Activated naive CD4-positive, alpha-beta T cell treated with anti-CD3 and anti-CD28 coated beads, Interleukin-2, amount 50 U/mL, for 16 hours (primary cell): ENCODE results near the gene UBE2G2.

ENCODE experiments used
- DNase-seq: peaks from one replicate; pipeline ENCODE4 v3.0.0-alpha.2; 2020

The UBE2G2 gene

DNA sequence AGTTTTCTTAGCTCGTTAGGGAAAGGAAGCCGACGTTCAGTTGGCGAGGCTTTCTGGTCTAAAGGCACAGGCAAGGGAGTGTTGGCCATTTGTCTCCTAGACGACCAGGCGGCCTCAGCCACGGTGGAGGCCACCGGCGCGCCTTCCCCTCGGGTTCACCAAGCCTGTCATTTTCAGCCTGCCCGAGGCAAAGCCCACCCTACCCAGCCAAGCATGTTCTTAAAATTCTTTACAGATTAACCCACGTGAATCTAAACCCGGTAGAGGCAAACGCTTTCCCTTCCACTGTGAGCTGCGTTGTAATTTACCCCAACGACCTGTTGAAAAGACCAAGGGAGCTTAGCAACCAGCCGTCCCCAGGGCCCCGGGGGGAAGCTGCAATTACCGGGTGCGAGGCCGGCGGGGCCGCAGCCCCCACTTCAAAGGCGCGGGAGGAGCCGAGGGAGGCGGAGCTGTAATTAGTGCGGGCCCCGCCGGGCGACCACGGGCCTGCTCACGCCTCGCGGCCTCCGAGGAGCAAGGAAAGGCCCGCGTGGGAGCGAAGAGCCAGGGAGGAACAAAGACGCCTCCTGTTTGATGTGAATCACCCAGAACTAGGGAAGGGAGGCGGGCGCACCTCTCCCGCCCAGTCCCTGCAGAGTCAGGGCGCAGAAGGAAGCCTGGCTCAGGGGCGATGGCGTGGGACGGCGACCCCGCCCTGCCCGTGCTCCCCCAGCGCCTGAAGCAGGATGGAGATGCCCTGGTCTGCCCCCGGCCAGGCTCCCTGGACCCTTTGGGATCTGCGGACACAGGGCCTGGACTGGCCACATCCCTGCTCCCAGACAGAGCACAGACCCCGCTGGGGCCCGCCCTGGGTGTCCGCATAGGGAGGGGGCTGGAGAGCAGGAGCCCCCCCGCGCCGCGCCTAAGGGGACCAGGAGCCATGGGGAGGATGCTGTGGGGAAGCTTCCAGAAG lies 78.2 kb downstream of the UBE2G2 start:
- no peak for DNase-seq

DNA sequence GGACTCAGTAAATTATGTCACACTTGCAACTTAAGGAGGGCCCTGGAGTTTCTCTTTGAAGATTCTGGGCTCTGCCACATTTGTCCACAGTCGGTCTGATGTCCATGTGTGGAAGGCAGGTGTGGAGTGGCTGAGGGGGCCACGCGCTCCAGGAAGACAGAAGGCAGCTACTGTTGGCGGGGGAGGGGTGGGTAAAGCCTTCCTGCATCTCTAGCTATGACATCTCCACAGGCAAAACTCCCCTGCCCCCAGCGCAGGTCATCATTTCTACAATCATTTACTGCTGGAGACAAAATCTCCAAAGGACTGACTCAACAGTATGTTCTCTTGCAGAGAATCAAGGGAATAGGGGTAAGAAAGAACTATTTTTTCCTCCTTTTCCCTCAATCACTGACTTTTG lies 78.9 kb downstream of the UBE2G2 start:
- no peak for DNase-seq

DNA sequence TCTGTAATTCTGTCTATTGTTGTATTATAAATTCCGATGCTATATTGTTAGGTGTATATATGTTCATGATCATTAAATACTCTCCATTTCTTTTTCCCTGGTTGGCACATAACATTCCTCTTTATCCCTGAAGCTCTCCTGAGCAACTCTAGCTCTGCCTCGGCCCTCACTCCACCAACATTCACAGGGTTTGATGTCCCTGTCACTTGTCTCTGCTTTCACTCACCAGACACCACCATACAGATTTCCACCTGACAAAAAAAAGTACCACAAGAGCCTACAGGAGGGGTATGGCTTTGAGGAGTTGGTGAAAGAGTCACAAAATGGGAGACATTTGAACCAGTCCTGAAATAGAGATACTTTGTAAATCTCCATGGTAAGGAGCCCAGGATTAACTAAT lies 81.5 kb downstream of the UBE2G2 start:
- no peak for DNase-seq
